Measurements from ENCODE around the gene SLC6A12.

The SLC6A12 gene

DNA sequence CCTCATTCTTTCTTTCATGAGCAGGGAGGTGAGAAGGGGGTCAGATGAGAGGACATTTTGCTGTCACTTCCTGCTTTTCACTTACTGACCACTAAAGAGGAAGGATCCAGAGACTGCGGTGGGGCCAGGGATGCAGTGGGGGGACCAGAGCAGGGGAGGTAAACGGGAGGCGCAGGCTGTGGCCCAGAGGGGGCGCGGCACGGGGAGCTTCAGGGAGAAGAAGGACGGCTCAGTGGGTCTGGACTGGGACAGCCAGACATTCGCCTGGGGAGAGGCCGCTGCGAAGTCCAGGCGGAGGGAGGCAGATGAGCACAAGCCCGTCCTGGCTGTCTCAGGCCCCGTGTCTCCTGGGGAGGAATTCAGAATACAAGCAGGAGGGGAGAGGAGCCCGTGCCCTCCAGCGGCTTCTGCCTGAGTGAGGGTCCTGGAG, 41.2 kb downstream of the SLC6A12 start:
- no peak overlapping the region for H3K4me3 ChIP-seq (replicated peaks; ENCODE audit: low read depth, low read length)
- TF ChIP-seq, protein P1, sequence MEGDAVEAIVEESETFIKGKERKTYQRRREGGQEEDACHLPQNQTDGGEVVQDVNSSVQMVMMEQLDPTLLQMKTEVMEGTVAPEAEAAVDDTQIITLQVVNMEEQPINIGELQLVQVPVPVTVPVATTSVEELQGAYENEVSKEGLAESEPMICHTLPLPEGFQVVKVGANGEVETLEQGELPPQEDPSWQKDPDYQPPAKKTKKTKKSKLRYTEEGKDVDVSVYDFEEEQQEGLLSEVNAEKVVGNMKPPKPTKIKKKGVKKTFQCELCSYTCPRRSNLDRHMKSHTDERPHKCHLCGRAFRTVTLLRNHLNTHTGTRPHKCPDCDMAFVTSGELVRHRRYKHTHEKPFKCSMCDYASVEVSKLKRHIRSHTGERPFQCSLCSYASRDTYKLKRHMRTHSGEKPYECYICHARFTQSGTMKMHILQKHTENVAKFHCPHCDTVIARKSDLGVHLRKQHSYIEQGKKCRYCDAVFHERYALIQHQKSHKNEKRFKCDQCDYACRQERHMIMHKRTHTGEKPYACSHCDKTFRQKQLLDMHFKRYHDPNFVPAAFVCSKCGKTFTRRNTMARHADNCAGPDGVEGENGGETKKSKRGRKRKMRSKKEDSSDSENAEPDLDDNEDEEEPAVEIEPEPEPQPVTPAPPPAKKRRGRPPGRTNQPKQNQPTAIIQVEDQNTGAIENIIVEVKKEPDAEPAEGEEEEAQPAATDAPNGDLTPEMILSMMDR (IDR thresholded peaks at IDR 0.05; ENCODE audit: low read depth, low read length, missing control alignments): no peak
- no peak for DNase-seq (ENCODE audit: extremely low read depth, low read depth)

DNA sequence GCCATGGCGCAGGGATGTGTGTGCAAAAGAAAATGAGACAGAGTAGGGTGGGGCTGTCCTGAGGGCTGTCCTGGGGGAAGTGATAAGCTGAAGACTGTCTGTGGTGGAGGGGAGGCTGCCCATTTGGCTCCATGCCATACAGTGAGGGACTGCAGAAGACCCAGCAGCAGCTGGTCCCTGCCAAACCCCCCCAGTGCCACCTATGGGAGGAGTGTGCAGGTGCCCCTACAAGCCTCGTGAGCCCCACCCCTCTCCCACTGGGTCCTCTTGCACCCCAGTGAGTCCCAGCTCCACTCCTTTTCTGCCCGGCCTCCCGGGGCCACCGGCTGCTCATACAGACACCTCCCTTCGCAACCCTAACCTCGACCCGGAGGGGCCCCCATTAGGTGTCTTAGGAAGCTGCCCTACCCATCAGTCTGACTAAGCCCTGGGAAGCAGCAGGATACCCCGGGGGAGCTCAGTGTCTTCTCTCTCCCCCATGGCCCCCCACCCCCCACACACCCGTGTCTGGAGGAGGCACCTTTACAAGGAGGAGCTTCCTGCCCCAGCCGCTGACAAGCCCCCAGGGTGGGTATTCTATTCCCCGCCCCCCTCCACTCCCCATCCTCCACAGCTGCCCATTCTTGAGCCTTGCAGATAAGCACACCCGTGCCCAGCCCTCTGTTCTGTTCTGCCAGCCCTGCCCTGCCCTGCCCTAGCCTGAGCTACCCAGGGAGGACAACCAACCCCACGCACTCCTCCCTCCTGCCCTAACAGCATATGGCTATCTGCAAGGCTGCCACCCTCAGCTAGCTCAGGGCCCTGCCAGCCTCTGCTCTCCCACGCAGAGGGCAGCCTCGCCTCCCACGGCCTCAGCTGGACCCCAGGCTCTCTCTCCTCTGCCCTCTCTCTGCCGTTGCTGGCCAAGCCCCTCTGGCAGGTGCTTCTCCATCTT, 41.9 kb downstream of the SLC6A12 start:
- DNase-seq (ENCODE audit: extremely low read depth, low read depth): no peak
- TF ChIP-seq, protein P1 (IDR thresholded peaks at IDR 0.05; ENCODE audit: low read depth, low read length, missing control alignments): no peak

DNA sequence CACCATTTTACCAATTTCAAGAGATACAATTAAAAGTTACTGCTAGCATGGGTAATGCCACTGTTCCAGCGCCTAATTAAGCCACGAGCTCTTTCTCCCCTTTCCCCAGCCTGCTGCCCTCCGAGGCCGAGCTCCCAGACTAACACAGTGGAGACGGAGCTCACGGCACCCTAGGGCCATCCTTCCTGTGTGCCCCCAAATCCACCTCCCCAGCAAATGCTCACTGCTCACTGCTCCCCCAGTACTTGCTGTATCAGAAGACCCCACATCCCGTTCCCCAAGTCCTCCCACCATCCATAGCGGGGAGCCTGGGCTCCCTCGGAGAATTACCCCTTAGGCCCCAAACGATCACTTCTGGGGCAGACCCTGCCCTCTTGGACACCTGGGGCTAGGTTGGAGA, 42.7 kb downstream of the SLC6A12 start:
- no peak for DNase-seq (ENCODE audit: extremely low read depth, low read depth)

More for the DNA sequence above, 41.9 kb downstream of the SLC6A12 start:
- no peak overlapping the region for H3K4me3 ChIP-seq (replicated peaks; ENCODE audit: low read depth, low read length)

DNA sequence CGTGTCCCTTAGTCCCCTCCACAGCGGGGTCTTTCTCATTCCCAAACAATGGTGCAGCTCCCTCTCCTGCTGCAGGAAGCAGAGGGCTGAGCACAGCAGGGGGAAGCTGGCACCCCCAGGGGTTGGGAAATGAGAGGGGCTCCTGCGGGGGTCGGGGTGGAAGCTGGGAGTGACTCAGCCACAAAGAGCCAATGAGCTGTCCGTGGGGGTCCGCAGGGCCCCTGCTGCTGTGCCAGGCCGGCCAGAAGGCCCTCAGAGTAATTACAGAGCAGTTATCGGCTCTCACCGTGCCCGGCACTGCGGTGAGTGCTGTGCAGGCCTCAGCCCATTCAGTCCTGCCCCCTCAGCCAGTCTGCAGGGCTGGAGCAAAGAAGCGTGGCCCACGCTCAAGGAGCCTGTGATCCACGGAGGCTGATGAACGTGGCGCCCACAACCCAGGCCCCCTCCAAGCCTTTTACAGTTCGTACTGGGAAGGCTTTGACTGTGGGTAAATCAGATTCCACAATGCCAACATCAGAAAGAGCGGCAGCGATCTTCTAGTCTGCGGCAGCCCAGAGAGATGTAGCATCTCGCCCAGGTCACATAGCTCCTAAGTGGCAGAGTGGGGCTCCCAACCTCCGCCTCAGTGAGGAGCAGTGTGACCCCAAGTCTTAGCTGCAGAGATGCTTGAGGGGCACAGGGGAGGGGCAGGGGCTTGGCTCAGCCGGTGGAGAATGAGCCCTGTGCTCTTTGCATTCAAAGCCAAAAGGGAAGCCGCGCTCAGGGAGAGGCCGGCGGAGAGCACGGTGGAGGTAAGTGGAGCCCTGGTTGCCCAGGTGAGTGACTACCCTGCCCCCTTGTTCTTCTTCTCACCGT, 43.4 kb downstream of the SLC6A12 start:
- H3K4me3 ChIP-seq (replicated peaks; ENCODE audit: low read depth, low read length): no peak overlapping the region
- no peak for DNase-seq (ENCODE audit: extremely low read depth, low read depth)
- TF ChIP-seq, protein P1 (IDR thresholded peaks at IDR 0.05; ENCODE audit: low read depth, low read length, missing control alignments): no peak

More for the DNA sequence above, 42.7 kb downstream of the SLC6A12 start:
- TF ChIP-seq, protein P1 (IDR thresholded peaks at IDR 0.05; ENCODE audit: low read depth, low read length, missing control alignments): no peak
- no peak overlapping the region for H3K4me3 ChIP-seq (replicated peaks; ENCODE audit: low read depth, low read length)

DNA sequence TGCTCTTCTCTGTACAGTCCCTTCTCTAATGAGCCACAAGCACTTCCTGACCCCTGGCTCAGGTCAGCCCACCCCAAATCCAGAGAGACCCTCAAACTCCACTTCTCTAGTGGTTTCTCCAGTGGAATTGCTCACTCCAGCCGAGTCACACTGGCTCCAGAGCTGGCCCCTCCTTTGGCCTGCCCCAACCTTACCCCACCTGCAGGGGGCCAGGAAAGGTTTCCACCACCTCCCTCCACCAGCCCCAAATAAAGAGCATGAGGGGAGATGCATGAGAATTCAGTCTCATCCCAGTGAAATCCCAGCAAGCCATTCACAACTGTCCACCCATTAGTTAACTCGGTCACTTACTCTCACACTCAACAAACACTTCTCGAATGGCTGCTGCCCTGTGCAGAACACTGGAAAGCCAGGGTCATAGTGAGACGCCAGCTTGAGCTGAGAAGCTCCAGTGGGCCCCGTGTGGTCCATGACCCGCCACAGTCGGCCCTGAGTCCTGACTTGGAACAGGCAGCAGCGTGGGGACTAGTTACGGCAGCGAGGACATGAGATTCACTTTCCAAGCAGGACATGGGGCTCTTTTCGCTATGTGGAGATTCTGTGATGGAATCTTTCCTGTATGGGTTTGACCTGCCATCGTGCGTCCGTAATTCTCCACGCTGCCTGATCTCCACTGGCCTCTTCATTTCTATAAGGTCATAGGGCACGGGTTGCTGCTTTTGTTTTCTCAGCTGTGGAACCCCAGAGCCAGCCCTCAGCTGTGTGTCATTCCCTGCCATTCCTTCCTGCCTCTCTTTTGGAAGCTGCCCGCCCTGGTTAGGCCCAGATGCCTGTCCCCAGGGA, 44.2 kb downstream of the SLC6A12 start:
- no peak overlapping the region for H3K4me3 ChIP-seq (replicated peaks; ENCODE audit: low read depth, low read length)
- DNase-seq (ENCODE audit: extremely low read depth, low read depth): no peak
- TF ChIP-seq, protein P1 (IDR thresholded peaks at IDR 0.05; ENCODE audit: low read depth, low read length, missing control alignments): no peak
